ENCODE results near the gene CCL27. TPM values are rescaled to one million over a fixed set of nuclear protein-coding genes. Genes with fewer than 3 reads are reported as not detected.

The CCL27 gene
- polyA plus RNA-seq, 2 of the 4 experiments (the other 2 are of a cell fraction): 0.22 to 0.27 TPM

DNA sequence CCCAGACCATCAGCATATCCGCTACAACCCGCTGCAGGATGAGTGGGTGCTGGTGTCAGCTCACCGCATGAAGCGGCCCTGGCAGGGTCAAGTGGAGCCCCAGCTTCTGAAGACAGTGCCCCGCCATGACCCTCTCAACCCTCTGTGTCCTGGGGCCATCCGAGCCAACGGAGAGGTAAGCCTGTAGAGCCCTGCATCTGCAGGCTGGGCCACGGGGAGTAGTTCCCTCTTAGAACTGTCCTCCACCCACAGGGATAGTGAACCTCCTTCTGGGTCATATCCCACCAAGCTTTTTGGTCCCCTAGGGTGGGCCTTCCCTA lies 15.4 kb downstream of the CCL27 start:
- ATAC-seq (peak; percentile 25 to 37; a peak in 5 of 6 replicates), FAIRE-seq (no peak), DNase-seq (ENCODE audit: low read depth in 1 of 2, low spot score in 1 of 2) (no peak)
- Histone ChIP-seq H3K9me3 (no peaks in the 10 kb centered on the region), H3K4me3 (peak overlapping the region; percentile 60), H3K27ac (peak overlapping the region; percentile 80 to 94), H3K4me2 (peak overlapping the region; percentile 94), H3K4me1 (peaks cover 31% of the 10 kb centered on the region)
- CTCF ChIA-PET: interaction anchor here (0.7 to 22.6 kb wide), 16 partner anchors 10 to 113 kb away, joined by 3 to 288 read pairs (median 4); partner anchors contain the start of genes CCL27, DCTN3, RPP25L and SIGMAR1
- WGBS (ENCODE audit: missing lambda C conversion rate): 23% methylated on average over 8 of the region's 8 CpGs
- POLR2A ChIA-PET: interaction anchor here (0.6 to 2.0 kb wide), 5 partner anchors 9 to 973 kb away, joined by 3 to 17 read pairs (median 4); partner anchors contain the start of genes DCTN3 and SIGMAR1
- TF ChIP-seq, protein P1, sequence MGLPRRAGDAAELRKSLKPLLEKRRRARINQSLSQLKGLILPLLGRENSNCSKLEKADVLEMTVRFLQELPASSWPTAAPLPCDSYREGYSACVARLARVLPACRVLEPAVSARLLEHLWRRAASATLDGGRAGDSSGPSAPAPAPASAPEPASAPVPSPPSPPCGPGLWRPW (IDR thresholded peaks at IDR 0.05): no peak
- TF ChIP-seq KDM5A (IDR thresholded peaks at IDR 0.05): no peak
- TF ChIP-seq ZFP36 (IDR thresholded peaks at IDR 0.05; ENCODE audit: borderline replicate concordance, partially characterized antibody): no peak
- TF ChIP-seq CBX8 (IDR thresholded peaks at IDR 0.05): no peak
- TF ChIP-seq, protein P2, sequence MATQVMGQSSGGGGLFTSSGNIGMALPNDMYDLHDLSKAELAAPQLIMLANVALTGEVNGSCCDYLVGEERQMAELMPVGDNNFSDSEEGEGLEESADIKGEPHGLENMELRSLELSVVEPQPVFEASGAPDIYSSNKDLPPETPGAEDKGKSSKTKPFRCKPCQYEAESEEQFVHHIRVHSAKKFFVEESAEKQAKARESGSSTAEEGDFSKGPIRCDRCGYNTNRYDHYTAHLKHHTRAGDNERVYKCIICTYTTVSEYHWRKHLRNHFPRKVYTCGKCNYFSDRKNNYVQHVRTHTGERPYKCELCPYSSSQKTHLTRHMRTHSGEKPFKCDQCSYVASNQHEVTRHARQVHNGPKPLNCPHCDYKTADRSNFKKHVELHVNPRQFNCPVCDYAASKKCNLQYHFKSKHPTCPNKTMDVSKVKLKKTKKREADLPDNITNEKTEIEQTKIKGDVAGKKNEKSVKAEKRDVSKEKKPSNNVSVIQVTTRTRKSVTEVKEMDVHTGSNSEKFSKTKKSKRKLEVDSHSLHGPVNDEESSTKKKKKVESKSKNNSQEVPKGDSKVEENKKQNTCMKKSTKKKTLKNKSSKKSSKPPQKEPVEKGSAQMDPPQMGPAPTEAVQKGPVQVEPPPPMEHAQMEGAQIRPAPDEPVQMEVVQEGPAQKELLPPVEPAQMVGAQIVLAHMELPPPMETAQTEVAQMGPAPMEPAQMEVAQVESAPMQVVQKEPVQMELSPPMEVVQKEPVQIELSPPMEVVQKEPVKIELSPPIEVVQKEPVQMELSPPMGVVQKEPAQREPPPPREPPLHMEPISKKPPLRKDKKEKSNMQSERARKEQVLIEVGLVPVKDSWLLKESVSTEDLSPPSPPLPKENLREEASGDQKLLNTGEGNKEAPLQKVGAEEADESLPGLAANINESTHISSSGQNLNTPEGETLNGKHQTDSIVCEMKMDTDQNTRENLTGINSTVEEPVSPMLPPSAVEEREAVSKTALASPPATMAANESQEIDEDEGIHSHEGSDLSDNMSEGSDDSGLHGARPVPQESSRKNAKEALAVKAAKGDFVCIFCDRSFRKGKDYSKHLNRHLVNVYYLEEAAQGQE (IDR thresholded peaks at IDR 0.05): no peak
- no peak for TF ChIP-seq RARB (CRISPR knock-in tag; IDR thresholded peaks at IDR 0.05)
- TF ChIP-seq FOSL2 (IDR thresholded peaks at IDR 0.05): no peak
- no peak for TF ChIP-seq FOSL2 (CRISPR knock-in tag; IDR thresholded peaks at IDR 0.05)
- TF ChIP-seq HOXB13 (CRISPR knock-in tag; IDR thresholded peaks at IDR 0.05; ENCODE audit: low read depth): no peak
- TF ChIP-seq SREBF2 (IDR thresholded peaks at IDR 0.05): no peak
- no peak for TF ChIP-seq BHLHE40 (IDR thresholded peaks at IDR 0.05; ENCODE audit: low read depth, low read length)
- no peak for TF ChIP-seq EP300 (IDR thresholded peaks at IDR 0.05)
- no peak for TF ChIP-seq HOXA7 (CRISPR knock-in tag; IDR thresholded peaks at IDR 0.05)
- TF ChIP-seq EHMT2 (IDR thresholded peaks at IDR 0.05; ENCODE audit: low read depth): no peak
- TF ChIP-seq RAD21 (conservative IDR thresholded peaks at IDR 0.05 in 1 of 2, IDR thresholded peaks at IDR 0.05 in 1 of 2): no peak

DNA sequence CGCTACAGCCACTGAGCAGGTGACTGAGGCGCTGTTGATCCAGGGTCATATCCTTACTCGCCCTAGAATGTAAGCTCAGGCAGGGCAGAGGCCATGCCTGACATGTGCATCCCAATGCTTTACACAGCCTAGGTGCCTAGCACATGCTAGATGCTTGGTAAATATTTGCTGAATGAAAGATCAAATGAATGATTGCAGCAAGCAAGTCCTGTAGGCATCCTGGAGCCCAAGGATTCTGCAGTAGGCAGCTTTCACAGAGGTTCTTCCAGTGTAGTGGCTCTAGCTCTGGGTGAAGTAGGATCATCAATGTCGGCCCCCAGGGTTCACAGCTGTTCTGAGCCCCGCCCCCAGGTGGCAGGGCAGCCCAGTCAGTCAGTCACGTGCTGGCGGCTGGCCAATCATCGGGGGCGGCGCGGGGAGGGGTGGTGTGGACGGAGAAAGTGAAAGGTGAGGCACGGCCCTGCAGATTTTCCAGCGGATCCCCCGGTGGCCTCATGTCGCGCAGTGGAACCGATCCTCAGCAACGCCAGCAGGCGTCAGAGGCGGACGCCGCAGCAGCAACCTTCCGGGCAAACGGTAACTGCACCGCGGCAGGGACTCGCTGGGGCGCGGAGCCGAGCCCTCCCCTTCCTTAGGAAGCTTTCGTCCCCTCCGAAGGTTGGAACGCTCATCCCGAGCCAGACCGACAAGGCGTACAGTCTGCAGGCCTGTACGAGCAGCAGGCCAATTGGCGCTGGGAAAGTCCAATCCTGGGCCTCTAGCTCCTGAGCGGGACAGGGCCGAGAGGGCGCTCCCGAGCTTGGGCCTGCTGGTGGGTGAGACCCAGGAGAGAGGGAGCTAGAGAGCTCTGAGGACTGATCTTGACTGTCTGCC lies 16.0 kb downstream of the CCL27 start, which contains the start of gene GALT:
TSS of gene GALT (plus strand) at position 465 of the 873 bp plus-strand sequence. CDS start at position 495, 30 bp downstream.
- Histone ChIP-seq H3K4me3 (peak within 1 kb of the TSS; percentile 60), H3K9me3 (no peaks in the 10 kb centered on the region), H3K4me1 (peaks cover 32% of the 10 kb centered on the region), H3K4me2 (peak within 1 kb of the TSS; percentile 94), H3K27ac (peak within 1 kb of the TSS; percentile 80 to 94)
- peak; percentile 84 to 97 for DNase-seq (ENCODE audit: low read depth in 1 of 2, low spot score in 1 of 2)
- peak; percentile 86 to 91 for ATAC-seq
- CTCF ChIA-PET: interaction anchor here (0.7 to 22.6 kb wide), 20 partner anchors 9 to 113 kb away, joined by 3 to 288 read pairs (median 4); partner anchors contain the start of genes CCL27, DCTN3, RPP25L and SIGMAR1
- no peak for FAIRE-seq
- POLR2A ChIA-PET: interaction anchor here (0.6 to 2.0 kb wide), 5 partner anchors 9 to 974 kb away, joined by 3 to 17 read pairs (median 4); partner anchors contain the start of genes DCTN3 and SIGMAR1
- WGBS (ENCODE audit: missing lambda C conversion rate): 11% methylated on average over 21 of the region's 43 CpGs
- no peak for TF ChIP-seq SMC3 (IDR thresholded peaks at IDR 0.05)
- no peak for TF ChIP-seq ZFP36 (IDR thresholded peaks at IDR 0.05; ENCODE audit: borderline replicate concordance, partially characterized antibody)
- peak; percentile 17 to 68; a peak in 1 of 5 replicates for TF ChIP-seq JUN (IDR thresholded peaks at IDR 0.05)
- TF ChIP-seq FOXS1 (CRISPR knock-in tag; IDR thresholded peaks at IDR 0.05): no peak
- TF ChIP-seq RFX5 (IDR thresholded peaks at IDR 0.05): 0 out of 2 replicates have a peak, but pooled peaks have one; percentile 27
- TF ChIP-seq, protein P3, sequence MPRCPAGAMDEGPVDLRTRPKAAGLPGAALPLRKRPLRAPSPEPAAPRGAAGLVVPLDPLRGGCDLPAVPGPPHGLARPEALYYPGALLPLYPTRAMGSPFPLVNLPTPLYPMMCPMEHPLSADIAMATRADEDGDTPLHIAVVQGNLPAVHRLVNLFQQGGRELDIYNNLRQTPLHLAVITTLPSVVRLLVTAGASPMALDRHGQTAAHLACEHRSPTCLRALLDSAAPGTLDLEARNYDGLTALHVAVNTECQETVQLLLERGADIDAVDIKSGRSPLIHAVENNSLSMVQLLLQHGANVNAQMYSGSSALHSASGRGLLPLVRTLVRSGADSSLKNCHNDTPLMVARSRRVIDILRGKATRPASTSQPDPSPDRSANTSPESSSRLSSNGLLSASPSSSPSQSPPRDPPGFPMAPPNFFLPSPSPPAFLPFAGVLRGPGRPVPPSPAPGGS (IDR thresholded peaks at IDR 0.05): peak; percentile 50; the same call in 1 of the 3 replicates
- TF ChIP-seq, protein P1 (IDR thresholded peaks at IDR 0.05): no peak
- no peak for TF ChIP-seq ZSCAN20 (CRISPR knock-in tag; IDR thresholded peaks at IDR 0.05)
- TF ChIP-seq, protein P4, sequence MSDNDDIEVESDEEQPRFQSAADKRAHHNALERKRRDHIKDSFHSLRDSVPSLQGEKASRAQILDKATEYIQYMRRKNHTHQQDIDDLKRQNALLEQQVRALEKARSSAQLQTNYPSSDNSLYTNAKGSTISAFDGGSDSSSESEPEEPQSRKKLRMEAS (IDR thresholded peaks at IDR 0.05): peak; percentile 90
- TF ChIP-seq ZC3H11A (IDR thresholded peaks at IDR 0.05): no peak
- TF ChIP-seq, protein P5, sequence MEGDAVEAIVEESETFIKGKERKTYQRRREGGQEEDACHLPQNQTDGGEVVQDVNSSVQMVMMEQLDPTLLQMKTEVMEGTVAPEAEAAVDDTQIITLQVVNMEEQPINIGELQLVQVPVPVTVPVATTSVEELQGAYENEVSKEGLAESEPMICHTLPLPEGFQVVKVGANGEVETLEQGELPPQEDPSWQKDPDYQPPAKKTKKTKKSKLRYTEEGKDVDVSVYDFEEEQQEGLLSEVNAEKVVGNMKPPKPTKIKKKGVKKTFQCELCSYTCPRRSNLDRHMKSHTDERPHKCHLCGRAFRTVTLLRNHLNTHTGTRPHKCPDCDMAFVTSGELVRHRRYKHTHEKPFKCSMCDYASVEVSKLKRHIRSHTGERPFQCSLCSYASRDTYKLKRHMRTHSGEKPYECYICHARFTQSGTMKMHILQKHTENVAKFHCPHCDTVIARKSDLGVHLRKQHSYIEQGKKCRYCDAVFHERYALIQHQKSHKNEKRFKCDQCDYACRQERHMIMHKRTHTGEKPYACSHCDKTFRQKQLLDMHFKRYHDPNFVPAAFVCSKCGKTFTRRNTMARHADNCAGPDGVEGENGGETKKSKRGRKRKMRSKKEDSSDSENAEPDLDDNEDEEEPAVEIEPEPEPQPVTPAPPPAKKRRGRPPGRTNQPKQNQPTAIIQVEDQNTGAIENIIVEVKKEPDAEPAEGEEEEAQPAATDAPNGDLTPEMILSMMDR (IDR thresholded peaks at IDR 0.05): peak; percentile 58
- peak; percentile 61 for TF ChIP-seq POLR2A (IDR thresholded peaks at IDR 0.05; ENCODE audit: low read length)
- TF ChIP-seq PHF8 (IDR thresholded peaks at IDR 0.05; ENCODE audit: borderline replicate concordance, low read depth): peak; percentile 55; the same call in 1 of the 2 replicates
- TF ChIP-seq USF2 (IDR thresholded peaks at IDR 0.05): peak; percentile 97
